ENCODE results near the gene SIGLEC9. TPM values are rescaled to one million over a fixed set of nuclear protein-coding genes. Genes with fewer than 3 reads are reported as not detected.

SIGLEC9 gene
- total and polyA plus RNA-seq, 2 of the 8 experiments (the other 6 are each of a cell fraction or from before 2014, with no cell fraction given) = not detected

DNA sequence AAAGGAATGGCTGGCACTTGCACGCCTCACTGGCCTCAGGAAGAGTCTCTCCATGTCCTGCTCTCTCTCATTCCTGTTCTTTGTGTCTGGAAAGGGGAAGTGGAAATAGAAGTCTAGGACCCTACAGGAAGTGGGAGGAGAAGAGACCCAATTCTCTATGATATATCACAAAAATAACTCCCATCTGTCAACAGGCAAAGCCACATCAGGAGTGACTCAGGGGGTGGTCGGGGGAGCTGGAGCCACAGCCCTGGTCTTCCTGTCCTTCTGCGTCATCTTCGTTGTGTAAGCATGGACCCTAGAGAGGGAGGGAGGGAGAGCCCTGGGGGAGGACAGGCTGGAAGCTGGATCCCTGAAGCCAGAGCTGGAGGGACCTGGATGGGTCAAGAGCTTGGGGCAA, 3.0 kb downstream of the SIGLEC9 start (continued):
- TF ChIP-seq RXRA (IDR thresholded peaks at IDR 0.05; ENCODE audit: insufficient read depth, low read depth, low read length) (no peak), TEAD4 (IDR thresholded peaks at IDR 0.05; ENCODE audit: low read depth, low read length) (no peak), CREB1 (IDR thresholded peaks at IDR 0.05) (no peak), CBX8 (IDR thresholded peaks at IDR 0.05; ENCODE audit: borderline replicate concordance, low read depth, low read length) (no peak), KDM4A (IDR thresholded peaks at IDR 0.05; ENCODE audit: low read depth, low read length, severe bottlenecking) (no peak), SIX5 (IDR thresholded peaks at IDR 0.05; ENCODE audit: low read depth, low read length) (no peak), KDM1A (IDR thresholded peaks at IDR 0.05; ENCODE audit: borderline replicate concordance, low read length) (no peak)
- TF ChIP-seq, protein P1, sequence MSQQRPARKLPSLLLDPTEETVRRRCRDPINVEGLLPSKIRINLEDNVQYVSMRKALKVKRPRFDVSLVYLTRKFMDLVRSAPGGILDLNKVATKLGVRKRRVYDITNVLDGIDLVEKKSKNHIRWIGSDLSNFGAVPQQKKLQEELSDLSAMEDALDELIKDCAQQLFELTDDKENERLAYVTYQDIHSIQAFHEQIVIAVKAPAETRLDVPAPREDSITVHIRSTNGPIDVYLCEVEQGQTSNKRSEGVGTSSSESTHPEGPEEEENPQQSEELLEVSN (IDR thresholded peaks at IDR 0.05) = no peak

All from H1 (cell line).